K562 (cell line): ENCODE results near the gene FSTL4. TPM values are rescaled to one million over a fixed set of nuclear protein-coding genes. Genes with fewer than 3 reads are reported as not detected.

ENCODE experiments used
- KHSRP ChIP-seq: fragments of 450-650 bp; IDR thresholded peaks from 2 replicates; pipeline ENCODE4 v1.6.1; 2017
- MYBL2 ChIP-seq, 2 experiments: fragments of 450-650 bp in 1 of 2; sonication (generic) in 1 of 2; formaldehyde crosslinking in 1 of 2; IDR thresholded peaks; 2 replicates each; pipeline versions ENCODE4 v1.6.1 to v1.8.1; 2017 to 2022; ENCODE audit warnings: borderline replicate concordance in 1 of 2, inconsistent platforms in 1 of 2, low read depth in 1 of 2, mild to moderate bottlenecking in 1 of 2, missing genetic modification reagents in 1 of 2, moderate library complexity in 1 of 2
- NBN ChIP-seq: fragments of 450-650 bp; IDR thresholded peaks from 2 replicates; pipeline ENCODE4 v1.6.1; 2016; ENCODE audit warnings: low read depth, mild to moderate bottlenecking
- PATZ1 ChIP-seq: fragments of 250-450 bp; sonication (Bioruptor Pico); IDR thresholded peaks from 2 replicates; pipeline ENCODE4 v1.5.0; 2020; ENCODE audit warnings: mild to moderate bottlenecking, borderline replicate concordance
- PHTF2 ChIP-seq: fragments of 250-450 bp; sonication (Bioruptor Pico); IDR thresholded peaks from 2 replicates; pipeline ENCODE4 v1.5.0; 2021; ENCODE audit warnings: mild to moderate bottlenecking
- TCF15 ChIP-seq: fragments of 250-450 bp; sonication (Bioruptor Pico); IDR thresholded peaks from 2 replicates; pipeline ENCODE4 v1.8.0; 2022; ENCODE audit warnings: moderate library complexity, mild to moderate bottlenecking, inconsistent platforms
- ZBTB7A ChIP-seq: IDR thresholded peaks from 2 replicates; pipeline ENCODE4 v1.6.1; 2011; ENCODE audit warnings: low read depth, mild to moderate bottlenecking, low read length, moderate library complexity, borderline replicate concordance; ENCODE audit not compliant: control insufficient read depth
- ZNF224 ChIP-seq: sonication (generic); formaldehyde crosslinking; IDR thresholded peaks from 2 replicates; pipeline ENCODE4 v1.8.0; 2022; ENCODE audit warnings: mild to moderate bottlenecking, missing genetic modification reagents
- polyA plus RNA-seq, 8 experiments: library from polyadenylated mRNA; depleted of rRNA in 4 of 8; stranded (reverse) in 5 of 8; unstranded in 3 of 8; fragments of >200 nt; fragmentation: Nextera tagmentation in 2 of 8; fragmentation: Illumina TruSeq in 1 of 8; extraction: Ambion mirVana in 2 of 8; extraction: Trizol in 1 of 8; gene quantifications; 2 replicates each; pipeline versions ENCODE4 v1.2.1 to v1.2.3, GENCODE V29; 2011 to 2014; ENCODE audit warnings: inconsistent platforms in 1 of 8, missing spikeins in 1 of 8
- total RNA-seq, 7 experiments: library from RNA; depleted of rRNA in 6 of 7; stranded (reverse); fragments of >200 nt in 6 of 7; fragmentation: Illumina TruSeq in 2 of 7; extraction: Trizol in 2 of 7; gene quantifications; 2 replicates each; pipeline versions ENCODE4 v1.2.1 to v1.2.3, GENCODE V29; 2011 to 2021; ENCODE audit warnings: low replicate concordance in 1 of 7

FSTL4 gene
- total and polyA plus RNA-seq, 9 of the 15 experiments (the other 6 are each of a cell fraction or from before 2014, with no cell fraction given) = 0.08 to 0.18 (median 0.10) TPM; not detected in 5

- no peak for TF ChIP-seq TCF15
- no peak for TF ChIP-seq PATZ1 (CRISPR knock-in tag)
- no peak for TF ChIP-seq NBN
- TF ChIP-seq KHSRP = no peak
- no peak for TF ChIP-seq PHTF2 (CRISPR knock-in tag)
- no peak for TF ChIP-seq ZNF224
- no peak for TF ChIP-seq MYBL2 (IDR thresholded peaks at IDR 0.05; ENCODE audit: low read depth)
- TF ChIP-seq MYBL2 (CRISPR knock-in tag; IDR thresholded peaks at IDR 0.05; ENCODE audit: borderline replicate concordance) = no peak
- TF ChIP-seq ZBTB7A = no peak
These were observed 218.4 kb downstream of the FSTL4 start (continued) for GRCh38 chr5:133393776-133394476.
